OCI-LY1 (cell line): ENCODE data around the gene RBM46.

ENCODE experiments used
- H2AFZ ChIP-seq: fragments of 200-600 bp; sonication (generic), shearing (Covaris generic); 2 replicates; pipeline ENCODE4 v1.6.0; 2014; ENCODE audit warnings: antibody characterized with exemption, mild to moderate bottlenecking, low read length
- H3F3A ChIP-seq: fragments of 200-600 bp; sonication (generic), shearing (Covaris generic); 2 replicates; pipeline ENCODE4 v1.6.0; 2014; ENCODE audit warnings: mild to moderate bottlenecking, antibody characterized with exemption, low read length, moderate library complexity; ENCODE audit not compliant: insufficient read depth
- H3K27ac ChIP-seq: fragments of 200-600 bp; sonication (generic); 2 replicates; pipeline ENCODE4 v1.5.1; 2014; ENCODE audit warnings: low read length, mixed run types, mild to moderate bottlenecking, low read depth; ENCODE audit not compliant: poor library complexity, severe bottlenecking
- H3K27me3 ChIP-seq: fragments of 200-600 bp; sonication (generic); 2 replicates; pipeline ENCODE4 v1.6.0; 2014; ENCODE audit warnings: antibody characterized with exemption, mild to moderate bottlenecking, low read length, moderate library complexity; ENCODE audit not compliant: insufficient read depth
- H3K36me3 ChIP-seq: fragments of 200-600 bp; sonication (generic); 2 replicates; pipeline ENCODE4 v1.6.1; 2014; ENCODE audit warnings: mild to moderate bottlenecking, antibody characterized with exemption, low read length, moderate library complexity, mixed read lengths; ENCODE audit not compliant: insufficient read depth
- H3K4me1 ChIP-seq: fragments of 200-600 bp; sonication (generic); 2 replicates; pipeline ENCODE4 v1.5.1; 2014; ENCODE audit warnings: mild to moderate bottlenecking, low read length, moderate library complexity; ENCODE audit not compliant: insufficient read depth, severe bottlenecking
- H3K4me2 ChIP-seq: fragments of 200-600 bp; sonication (generic), shearing (Covaris generic); 2 replicates; pipeline ENCODE4 v1.6.1; 2014; ENCODE audit warnings: low read length
- H3K4me3 ChIP-seq: fragments of 200-600 bp; sonication (generic); 2 replicates; pipeline ENCODE4 v1.5.1; 2014; ENCODE audit warnings: low read length, low read depth, mild to moderate bottlenecking, mixed read lengths; ENCODE audit not compliant: poor library complexity, severe bottlenecking
- H3K79me2 ChIP-seq: fragments of 200-600 bp; shearing (Covaris generic); 2 replicates; pipeline ENCODE4 v1.6.1; 2016; ENCODE audit warnings: mixed run types, low read length, mixed read lengths; ENCODE audit not compliant: insufficient read depth
- H3K9ac ChIP-seq: fragments of 200-600 bp; sonication (generic), shearing (Covaris generic); 2 replicates; pipeline ENCODE4 v1.6.1; 2014; ENCODE audit warnings: mild to moderate bottlenecking, low read length, mixed read lengths
- H3K9me2 ChIP-seq: fragments of 200-600 bp; sonication (generic), shearing (Covaris generic); 2 replicates; pipeline ENCODE4 v1.6.1; 2014; ENCODE audit warnings: low read depth, mild to moderate bottlenecking, low read length, mixed read lengths
- H3K9me3 ChIP-seq: fragments of 200-600 bp; shearing (Covaris generic); 2 replicates; pipeline ENCODE4 v1.6.1; 2014; ENCODE audit warnings: low read length, mixed read lengths
- H4K20me1 ChIP-seq: fragments of 200-600 bp; sonication (generic), shearing (Covaris generic); 2 replicates; pipeline ENCODE4 v1.6.0; 2016; ENCODE audit warnings: mild to moderate bottlenecking, low read length; ENCODE audit not compliant: insufficient read depth
- EZH2 ChIP-seq: fragments of 200-600 bp; sonication (generic), shearing (Covaris generic); IDR thresholded peaks from 2 replicates; pipeline ENCODE4 v1.8.0; 2017; ENCODE audit warnings: borderline replicate concordance, mixed run types, mild to moderate bottlenecking, antibody characterized with exemption, low read length, moderate library complexity, mixed read lengths
- TF ChIP-seq, protein P1 (sequence below): fragments of 200-600 bp; sonication (generic), shearing (Covaris generic); IDR thresholded peaks from 2 replicates; pipeline ENCODE4 v1.5.1; 2017; ENCODE audit warnings: mild to moderate bottlenecking, antibody characterized with exemption, low read length, moderate library complexity, mixed read lengths

RBM46 gene

DNA sequence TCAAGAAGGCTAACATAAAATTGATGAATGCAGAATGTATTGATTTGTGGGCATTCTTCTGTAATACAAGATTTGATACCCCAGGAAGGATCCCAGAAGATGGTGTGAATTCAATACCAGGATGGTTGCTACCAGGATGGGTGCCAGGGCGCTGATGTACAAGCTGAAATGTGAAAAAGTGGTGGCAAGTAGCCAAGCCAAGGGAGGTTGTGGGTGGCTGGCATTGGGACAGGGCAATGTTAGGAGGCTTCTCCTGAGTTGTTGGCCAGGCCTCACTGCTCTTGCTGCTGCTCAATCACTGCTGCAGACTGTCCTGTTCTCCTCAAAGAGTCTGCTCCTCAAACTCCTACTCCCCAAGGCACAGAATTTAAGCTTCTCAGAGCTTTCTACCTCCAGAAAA, 77.1 kb downstream of the RBM46 start:
- no peak overlapping the region for H2AFZ ChIP-seq
- no peak overlapping the region for H3K9ac ChIP-seq
- no peak overlapping the region for H3K27ac ChIP-seq
- H3K9me3 ChIP-seq, result no peaks in the 10 kb centered on the region
- H3K27me3 ChIP-seq, result no peaks in the 10 kb centered on the region
- no peak overlapping the region for H3K4me3 ChIP-seq
- H3K4me2 ChIP-seq, result no peak overlapping the region
- no peaks in the 10 kb centered on the region for H4K20me1 ChIP-seq
- TF ChIP-seq EZH2, result no peak
- TF ChIP-seq, protein P1, sequence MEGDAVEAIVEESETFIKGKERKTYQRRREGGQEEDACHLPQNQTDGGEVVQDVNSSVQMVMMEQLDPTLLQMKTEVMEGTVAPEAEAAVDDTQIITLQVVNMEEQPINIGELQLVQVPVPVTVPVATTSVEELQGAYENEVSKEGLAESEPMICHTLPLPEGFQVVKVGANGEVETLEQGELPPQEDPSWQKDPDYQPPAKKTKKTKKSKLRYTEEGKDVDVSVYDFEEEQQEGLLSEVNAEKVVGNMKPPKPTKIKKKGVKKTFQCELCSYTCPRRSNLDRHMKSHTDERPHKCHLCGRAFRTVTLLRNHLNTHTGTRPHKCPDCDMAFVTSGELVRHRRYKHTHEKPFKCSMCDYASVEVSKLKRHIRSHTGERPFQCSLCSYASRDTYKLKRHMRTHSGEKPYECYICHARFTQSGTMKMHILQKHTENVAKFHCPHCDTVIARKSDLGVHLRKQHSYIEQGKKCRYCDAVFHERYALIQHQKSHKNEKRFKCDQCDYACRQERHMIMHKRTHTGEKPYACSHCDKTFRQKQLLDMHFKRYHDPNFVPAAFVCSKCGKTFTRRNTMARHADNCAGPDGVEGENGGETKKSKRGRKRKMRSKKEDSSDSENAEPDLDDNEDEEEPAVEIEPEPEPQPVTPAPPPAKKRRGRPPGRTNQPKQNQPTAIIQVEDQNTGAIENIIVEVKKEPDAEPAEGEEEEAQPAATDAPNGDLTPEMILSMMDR, result no peak
- no peaks in the 10 kb centered on the region for H3K4me1 ChIP-seq
- no peaks in the 10 kb centered on the region for H3F3A ChIP-seq
- no peaks in the 10 kb centered on the region for H3K36me3 ChIP-seq
- no peaks in the 10 kb centered on the region for H3K9me2 ChIP-seq
- no peaks in the 10 kb centered on the region for H3K79me2 ChIP-seq

DNA sequence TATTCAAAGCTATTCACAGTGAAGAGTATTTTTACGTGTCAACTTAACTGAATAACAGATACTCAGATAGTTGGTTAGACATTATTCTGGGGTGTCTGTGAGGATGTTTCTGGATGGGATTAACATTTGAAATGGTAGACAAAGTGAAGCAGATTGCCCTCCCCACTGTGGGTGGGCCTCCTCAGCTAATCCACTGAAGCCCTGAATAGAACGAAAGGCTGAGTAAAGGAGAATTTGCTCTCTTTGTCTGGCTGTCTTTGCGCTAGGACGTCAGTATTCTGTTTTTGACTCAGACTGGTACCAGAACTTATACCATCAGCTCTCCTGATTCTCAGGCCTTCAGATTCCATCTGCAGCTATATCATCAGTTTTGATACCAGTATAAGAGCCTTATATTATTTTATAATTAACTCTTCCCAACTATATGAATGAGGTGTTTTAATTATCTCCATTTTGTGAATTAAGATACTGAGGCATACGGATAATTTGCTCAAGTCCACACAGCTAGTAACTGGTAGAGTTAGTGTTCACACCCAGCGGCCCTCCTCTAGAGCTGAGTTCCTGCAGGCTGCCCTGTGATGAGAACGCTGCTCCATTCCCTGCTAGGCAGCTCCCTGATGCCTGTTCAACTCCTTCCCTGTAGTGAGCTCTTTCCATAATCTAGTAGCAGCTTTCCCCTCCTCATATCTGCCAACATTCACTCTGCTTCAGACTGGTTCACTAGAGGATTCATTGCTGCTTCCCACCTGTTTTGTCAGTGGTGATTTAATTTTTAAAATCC, 87.5 kb downstream of the RBM46 start:
- no peaks in the 10 kb centered on the region for H3K4me1 ChIP-seq
- H3K36me3 ChIP-seq, result no peaks in the 10 kb centered on the region
- H2AFZ ChIP-seq, result no peak overlapping the region
- no peaks in the 10 kb centered on the region for H3K9me3 ChIP-seq
- no peaks in the 10 kb centered on the region for H3K27me3 ChIP-seq
- H4K20me1 ChIP-seq, result no peaks in the 10 kb centered on the region
- H3K4me3 ChIP-seq, result no peak overlapping the region
- no peaks in the 10 kb centered on the region for H3K79me2 ChIP-seq
- no peak overlapping the region for H3K4me2 ChIP-seq
- no peak overlapping the region for H3K9ac ChIP-seq
- H3K9me2 ChIP-seq, result no peaks in the 10 kb centered on the region
- H3K27ac ChIP-seq, result no peak overlapping the region
- no peaks in the 10 kb centered on the region for H3F3A ChIP-seq
- TF ChIP-seq EZH2, result no peak
- TF ChIP-seq, protein P1, result no peak

DNA sequence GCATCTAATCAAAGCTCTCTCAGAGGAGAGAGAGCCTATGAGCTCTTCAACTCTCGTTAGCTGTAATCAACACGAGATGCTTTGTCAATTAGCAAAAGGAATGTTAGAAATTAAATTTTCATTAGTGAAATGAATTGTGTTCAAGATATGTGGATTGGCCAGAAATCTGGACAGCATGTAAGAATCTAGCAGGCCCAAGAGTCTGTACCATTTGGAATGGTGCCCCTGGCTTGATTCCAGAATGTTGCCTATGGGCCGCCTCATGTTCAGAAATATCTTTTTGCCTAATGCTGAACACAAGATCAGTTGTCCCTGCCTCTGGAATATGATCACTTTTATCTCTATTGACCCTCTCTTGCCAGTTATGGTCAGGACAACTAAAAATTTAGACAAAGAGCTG, 88.2 kb downstream of the RBM46 start:
- Histone ChIP-seq H3K36me3 (no peaks in the 10 kb centered on the region), H3K9me2 (no peaks in the 10 kb centered on the region), H3K27me3 (no peaks in the 10 kb centered on the region), H3K4me1 (no peaks in the 10 kb centered on the region), H3K79me2 (no peaks in the 10 kb centered on the region), H3K4me2 (no peak overlapping the region), H3K4me3 (no peak overlapping the region), H3F3A (no peaks in the 10 kb centered on the region), H3K27ac (no peak overlapping the region), H3K9ac (no peak overlapping the region), H4K20me1 (no peaks in the 10 kb centered on the region), H2AFZ (no peak overlapping the region), H3K9me3 (no peaks in the 10 kb centered on the region)
- TF ChIP-seq EZH2, result no peak
- TF ChIP-seq, protein P1, result no peak
